GM21360 (cell line): ENCODE results near the gene PTPDC1.

Experiments
- ATAC-seq: cut with Tn5 transposase; IDR thresholded peaks from one replicate; pipeline ENCODE4 v1.9.1; 2021; ENCODE audit warnings: mild to moderate bottlenecking, moderate library complexity; ENCODE audit not compliant: unreplicated experiment

Gene PTPDC1

GRCh38 chr9:94140418-94140780 is 56.1 kb downstream of the PTPDC1 start:
- ATAC-seq, result no peak

DNA sequence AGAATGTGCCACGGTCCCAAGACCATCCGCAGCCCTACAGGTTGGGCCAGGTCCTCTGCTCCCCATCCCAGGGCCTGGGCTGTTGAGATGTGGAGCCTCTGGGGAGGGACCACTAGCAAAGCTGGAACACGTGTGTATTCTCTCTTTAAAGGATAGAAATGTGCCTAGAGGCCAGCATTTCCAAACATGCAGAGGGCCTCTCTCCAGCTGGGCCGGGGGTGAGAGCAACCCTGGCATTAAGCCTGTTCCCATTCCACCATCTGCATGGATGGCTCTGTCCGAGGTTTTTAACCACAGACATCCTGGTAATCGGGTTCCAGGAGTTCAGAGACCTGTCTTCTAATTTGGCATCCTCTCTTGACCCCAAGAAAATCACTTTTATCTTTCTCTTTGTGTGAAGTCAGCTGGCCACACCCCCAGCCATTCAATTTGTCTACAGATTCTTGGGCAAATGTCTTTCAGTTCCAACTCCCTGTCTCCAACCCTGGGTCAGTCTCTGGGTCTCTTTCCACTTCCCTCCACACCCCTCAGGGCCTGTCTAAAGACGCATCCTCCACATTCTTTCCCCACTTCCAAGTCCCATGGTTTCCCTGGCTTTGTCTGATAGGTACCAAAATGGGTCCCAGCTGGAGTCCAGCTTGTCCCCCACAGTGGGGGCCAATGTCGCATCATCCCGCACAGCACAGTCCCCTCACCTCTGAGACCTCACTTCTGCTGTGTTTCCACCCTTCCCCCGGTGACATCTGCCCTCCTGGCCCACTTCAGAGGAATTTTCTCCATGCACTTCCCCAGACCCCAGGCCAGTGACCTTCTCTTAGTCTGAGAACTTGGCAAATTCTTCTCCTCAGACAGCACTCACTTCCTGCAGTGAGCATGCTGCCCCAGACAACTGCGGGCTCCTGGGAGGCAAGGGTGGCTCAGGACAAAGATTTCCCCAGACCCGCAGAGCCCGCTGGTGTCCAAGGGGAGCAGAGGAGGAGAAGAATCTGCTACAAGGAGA is 56.8 kb downstream of the PTPDC1 start:
- ATAC-seq, result no peak

DNA sequence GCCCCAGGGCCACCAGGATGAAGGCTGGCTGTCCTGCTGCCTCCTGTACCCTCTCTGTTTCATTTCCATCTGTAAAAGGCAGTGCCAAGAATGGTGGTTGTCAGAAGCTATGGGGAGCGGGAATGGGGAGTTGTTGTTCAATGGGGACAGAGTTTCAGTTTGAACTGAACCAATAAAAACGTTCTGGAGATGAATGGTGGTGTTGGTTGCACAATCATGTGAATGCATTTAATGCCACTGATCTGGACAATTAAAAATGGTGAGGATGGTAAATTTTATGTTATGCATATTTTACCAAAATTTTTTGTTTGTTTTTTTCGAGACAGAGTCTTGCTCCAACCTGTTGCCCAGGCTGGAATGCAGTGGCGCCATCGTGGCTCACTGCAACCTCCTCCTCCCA is 58.1 kb downstream of the PTPDC1 start:
- ATAC-seq, result no peak

DNA sequence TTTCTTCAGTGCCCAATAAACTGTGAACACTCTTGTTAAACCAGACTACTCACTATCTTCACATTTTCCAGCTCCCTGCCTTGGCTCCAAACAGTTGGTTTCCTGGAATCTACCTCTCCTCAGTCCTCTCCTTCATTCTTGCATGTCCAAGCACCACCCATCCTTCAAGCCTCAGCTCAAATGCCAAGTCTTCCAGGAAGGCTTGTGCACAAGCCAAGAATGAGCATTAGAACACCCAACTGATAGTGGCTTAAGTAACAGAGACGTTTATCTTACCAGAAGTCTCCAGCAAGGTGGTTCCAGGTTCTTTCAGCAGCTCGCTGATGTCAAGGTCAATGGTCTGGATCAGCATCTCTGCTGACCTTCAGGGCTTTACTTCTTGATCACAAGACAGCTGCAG is 60.1 kb downstream of the PTPDC1 start:
- ATAC-seq, result no peak

GRCh38 chr9:94145640-94146039 is 61.4 kb downstream of the PTPDC1 start:
- ATAC-seq, result no peak

GRCh38 chr9:94147776-94148175 is 63.5 kb downstream of the PTPDC1 start:
- ATAC-seq, result no peak

DNA sequence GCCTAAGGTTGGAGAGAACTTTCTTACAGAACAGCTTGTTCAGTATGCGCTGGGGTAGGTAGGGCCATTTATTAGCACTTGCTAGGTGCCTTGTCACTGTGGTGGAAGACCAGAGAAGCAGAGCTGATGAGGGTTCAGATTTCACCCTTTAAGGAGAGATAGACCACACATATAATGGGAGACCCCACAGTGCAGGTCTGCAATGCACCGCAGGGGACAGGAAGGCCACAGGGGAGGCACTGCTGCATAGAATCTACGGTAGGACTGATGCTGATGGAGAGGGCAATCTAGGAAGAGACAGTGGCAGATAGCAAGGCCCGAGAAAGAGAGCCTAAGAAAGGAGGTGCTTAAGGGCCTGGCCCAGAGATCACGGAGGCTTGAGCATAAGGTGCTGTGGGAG is 64.2 kb downstream of the PTPDC1 start:
- no peak for ATAC-seq

DNA sequence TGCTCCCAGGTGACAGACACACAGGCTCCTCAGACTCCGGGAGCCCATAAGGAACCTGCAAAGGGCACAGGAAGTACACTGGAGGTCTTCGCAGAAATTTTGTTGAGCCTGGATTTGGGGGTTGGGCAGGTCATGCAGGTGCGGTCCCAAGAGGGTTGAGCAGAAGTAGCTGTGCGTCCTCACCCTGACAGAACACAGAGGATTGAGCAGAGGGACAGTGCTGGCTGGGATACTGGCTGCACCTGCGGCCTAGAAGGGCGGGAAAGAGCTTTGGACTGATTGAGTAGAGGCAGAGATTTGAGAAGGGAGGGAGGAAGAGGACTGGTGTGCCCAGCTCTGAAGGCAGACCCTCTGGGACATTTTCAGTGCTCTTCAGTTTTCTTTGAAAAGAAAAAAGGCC is 65.4 kb downstream of the PTPDC1 start:
- ATAC-seq, result no peak

DNA sequence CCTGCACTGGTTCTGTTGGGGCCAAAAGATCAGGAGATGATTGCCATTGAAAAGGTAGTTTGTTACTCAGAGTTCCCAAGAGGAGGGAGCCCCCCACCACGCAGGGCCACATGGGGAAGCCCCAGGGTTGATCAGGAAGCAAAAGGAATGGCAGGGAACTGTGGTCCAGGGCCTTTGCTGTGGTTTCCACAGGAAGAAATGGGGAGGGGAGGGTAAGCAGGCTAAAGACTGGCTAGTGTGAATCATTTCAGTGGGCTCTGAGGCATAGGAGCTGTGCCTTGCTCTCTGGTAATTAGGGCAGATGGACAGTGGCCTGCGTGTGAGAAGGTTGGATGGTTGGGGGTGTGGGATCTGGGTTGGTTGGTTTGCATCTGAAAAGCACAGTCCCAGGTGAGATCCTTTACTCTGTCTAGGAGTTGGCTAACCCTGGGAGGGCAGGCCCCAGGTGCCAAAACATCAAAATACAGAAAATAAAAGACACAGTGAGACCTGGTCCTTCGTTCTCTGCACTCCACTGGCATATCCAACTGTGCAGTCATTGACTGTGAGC is 66.1 kb downstream of the PTPDC1 start:
- ATAC-seq, result no peak

GRCh38 chr9:94150890-94151650 is 66.8 kb downstream of the PTPDC1 start:
- no peak for ATAC-seq

DNA sequence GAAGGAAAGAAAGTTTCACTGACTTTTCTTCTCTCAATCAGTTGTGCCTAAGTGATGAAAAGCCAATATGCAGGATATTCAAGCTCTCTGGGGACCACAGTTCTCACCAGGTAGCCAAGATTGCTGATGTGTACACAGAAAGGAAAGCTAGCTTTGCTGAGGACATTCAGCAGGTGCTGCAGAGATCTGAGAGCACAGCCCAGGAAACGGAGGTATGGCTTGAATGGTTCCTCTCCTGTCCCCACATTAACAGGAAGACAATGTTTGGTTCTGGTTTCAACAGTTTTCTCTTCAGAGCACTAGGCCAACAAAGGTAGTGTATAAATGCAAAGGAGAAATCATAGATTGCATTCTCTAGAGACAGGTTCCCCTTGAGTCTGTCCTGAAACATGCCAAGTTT is 69.6 kb downstream of the PTPDC1 start:
- no peak for ATAC-seq

GRCh38 chr9:94156348-94157049 is 72.2 kb downstream of the PTPDC1 start:
- ATAC-seq, result no peak

DNA sequence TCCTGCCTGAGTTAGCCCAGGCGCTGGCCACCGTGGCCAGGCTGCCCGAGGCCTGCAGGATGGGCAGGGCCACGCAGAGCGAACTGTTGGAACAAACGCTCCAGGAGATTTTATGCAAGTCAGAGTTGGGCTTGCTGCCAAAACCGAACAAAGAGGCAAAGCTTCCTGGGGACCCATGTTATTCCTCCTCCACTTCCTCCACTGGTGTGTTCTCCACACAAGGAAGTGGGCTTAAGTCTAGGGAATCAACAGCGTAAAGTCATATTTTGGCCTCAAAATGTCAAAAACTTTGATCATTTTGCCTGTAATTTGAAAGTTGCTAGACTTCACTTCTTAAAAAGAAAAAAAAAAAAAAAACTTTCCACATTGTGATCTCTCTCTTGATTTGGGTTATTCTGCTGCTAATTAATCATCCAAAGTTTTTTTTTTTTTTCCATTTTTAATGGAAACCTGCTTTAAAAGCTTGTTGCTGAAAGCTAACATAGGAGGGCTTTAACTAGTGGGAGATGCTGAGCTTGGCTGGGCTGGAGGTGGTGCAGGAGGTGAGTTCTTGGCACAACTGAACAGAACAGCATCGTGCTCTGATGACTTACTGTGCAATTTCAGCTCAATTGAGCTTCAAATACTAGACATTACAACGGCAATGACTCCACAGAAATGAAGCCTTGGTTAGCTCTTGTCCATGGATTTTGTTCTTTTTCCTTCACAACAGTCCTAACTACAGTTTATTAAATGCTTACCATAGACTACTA is 73.0 kb downstream of the PTPDC1 start:
- ATAC-seq, result no peak
